ENCODE data around the gene TMCO1.

- TF ChIP-seq RFX5 (IDR thresholded peaks at IDR 0.05), result no peak
- no peak for TF ChIP-seq POLR2A (IDR thresholded peaks at IDR 0.05; ENCODE audit: low read length)
- no peak for TF ChIP-seq EP300 (IDR thresholded peaks at IDR 0.05)
- no peak for TF ChIP-seq ELK1 (IDR thresholded peaks at IDR 0.05; ENCODE audit: low read depth, low read length)
- no peak for TF ChIP-seq GATA3 (IDR thresholded peaks at IDR 0.05; ENCODE audit: borderline replicate concordance)
- TF ChIP-seq MAZ (IDR thresholded peaks at IDR 0.05; ENCODE audit: borderline replicate concordance, low read depth, low read length), result no peak
- no peak for TF ChIP-seq CTCF (IDR thresholded peaks at IDR 0.05)
- no peak for TF ChIP-seq REST (IDR thresholded peaks at IDR 0.05)
- TF ChIP-seq CBX8 (IDR thresholded peaks at IDR 0.05), result no peak
- no peak for TF ChIP-seq CEBPB (IDR thresholded peaks at IDR 0.05)
- TF ChIP-seq ZFP36 (IDR thresholded peaks at IDR 0.05; ENCODE audit: borderline replicate concordance, partially characterized antibody), result no peak
- no peak for TF ChIP-seq ESRRA (IDR thresholded peaks at IDR 0.05; ENCODE audit: borderline replicate concordance, low read length)
Measured at GRCh38 chr1:165764277-165764676, 4.4 kb downstream of the TMCO1 start.

Measured in A549 (cell line).